Mesodermal cell (in vitro differentiated cells): ENCODE data around the gene RMC1.
"Not testable (repeated sequence)": the region's sequence is repeated elsewhere in the genome, so short reads cannot be mapped to it uniquely, and the experiment has no call there.

ENCODE experiments used
- H3K27ac ChIP-seq: 2 replicates; pipeline ENCODE4 v1.7.0; 2013; ENCODE audit warnings: mild to moderate bottlenecking, low read depth, low read length, moderate library complexity; ENCODE audit not compliant: severe bottlenecking
- H3K36me3 ChIP-seq: 2 replicates; pipeline ENCODE4 v1.7.1; 2013; ENCODE audit warnings: mild to moderate bottlenecking, low read length, moderate library complexity; ENCODE audit not compliant: control insufficient read depth, insufficient read depth
- H3K4me1 ChIP-seq: one replicate; pipeline ENCODE4 v1.7.1; 2013; ENCODE audit warnings: mild to moderate bottlenecking, low read length; ENCODE audit not compliant: insufficient read depth, control insufficient read depth, poor library complexity, severe bottlenecking
- H3K4me3 ChIP-seq: 2 replicates; pipeline ENCODE4 v1.7.0; 2013; ENCODE audit warnings: low read length, control low read depth, mild to moderate bottlenecking; ENCODE audit not compliant: insufficient read depth, poor library complexity, severe bottlenecking; ENCODE audit errors: extremely low read depth
- H3K9me3 ChIP-seq: 2 replicates; pipeline ENCODE4 v1.7.1; 2013; ENCODE audit warnings: mild to moderate bottlenecking, low read length, moderate library complexity; ENCODE audit not compliant: control insufficient read depth
- WGBS, 2 experiments: methylation state at CpG; one replicate each; pipeline ENCODE4 v1.1.5; 2013; ENCODE audit warnings: missing lambda C conversion rate in 2 of 2; ENCODE audit not compliant: insufficient coverage in 2 of 2; 5-methylcytosine and 5-hydroxymethylcytosine counted together

Gene RMC1

GRCh38 chr18:23471486-23471885, 31.8 kb upstream of the RMC1 start:
- no peak overlapping the region for H3K27ac ChIP-seq
- no peaks in the 10 kb centered on the region for H3K9me3 ChIP-seq
- no peak overlapping the region for H3K4me3 ChIP-seq
- peaks cover 90% of the 10 kb centered on the region for H3K36me3 ChIP-seq
- WGBS, 2 experiments = 94 to 98% methylated on average over 6 of the region's 6 CpGs
- H3K4me1 ChIP-seq = no peaks in the 10 kb centered on the region

- Histone ChIP-seq H3K9me3 (no peaks in the 10 kb centered on the region), H3K4me3 (no peak overlapping the region), H3K27ac (no peak overlapping the region), H3K36me3 (peaks cover 82% of the 10 kb centered on the region), H3K4me1 (no peaks in the 10 kb centered on the region)
- 100% methylated on average over 1 of the region's 3 CpGs for WGBS, 2 experiments
These were observed 23.3 kb upstream of the RMC1 start for GRCh38 chr18:23479829-23480505.

- Histone ChIP-seq H3K4me3 (no peak overlapping the region), H3K9me3 (no peaks in the 10 kb centered on the region), H3K4me1 (peaks cover 5% of the 10 kb centered on the region), H3K27ac (no peak overlapping the region), H3K36me3 (peaks cover 35% of the 10 kb centered on the region)
- 60 to 80% methylated on average over 2 to 4 of the region's 8 CpGs for WGBS, 2 experiments
These were observed 18.6 kb upstream of the RMC1 start for GRCh38 chr18:23484561-23485182.

- Histone ChIP-seq H3K27ac (no peak overlapping the region), H3K4me1 (peaks cover 5% of the 10 kb centered on the region), H3K36me3 (peaks cover 28% of the 10 kb centered on the region), H3K9me3 (peaks cover 3% of the 10 kb centered on the region), H3K4me3 (no peak overlapping the region)
- 89 to 94% methylated on average over 4 to 5 of the region's 7 CpGs for WGBS, 2 experiments
These were observed 17.9 kb upstream of the RMC1 start for GRCh38 chr18:23485386-23485785.

- 92% methylated on average over 12 of the region's 14 CpGs for WGBS, 2 experiments
- H3K36me3 ChIP-seq = peaks cover 5% of the 10 kb centered on the region
- peaks cover 5% of the 10 kb centered on the region for H3K4me1 ChIP-seq
- peaks cover 5% of the 10 kb centered on the region for H3K9me3 ChIP-seq
- no peak overlapping the region for H3K4me3 ChIP-seq
- peak overlapping the region; percentile 32 for H3K27ac ChIP-seq
These were observed 15.4 kb upstream of the RMC1 start for GRCh38 chr18:23487738-23488570.

- H3K27ac ChIP-seq, H3K4me1 ChIP-seq, H3K36me3 ChIP-seq, H3K4me3 ChIP-seq, H3K9me3 ChIP-seq: not testable (repeated sequence)
- 83 to 92% methylated on average over 2 to 4 of the region's 5 CpGs for WGBS, 2 experiments
These were observed 13.7 kb upstream of the RMC1 start for GRCh38 chr18:23489586-23489985.

GRCh38 chr18:23493654-23494053, 9.7 kb upstream of the RMC1 start:
- WGBS, 2 experiments = 83 to 100% methylated on average over 1 of the region's 1 CpG
- Histone ChIP-seq H3K36me3 (no peaks in the 10 kb centered on the region), H3K9me3 (peaks cover 5% of the 10 kb centered on the region), H3K4me1 (no peaks in the 10 kb centered on the region), H3K27ac (no peak overlapping the region), H3K4me3 (no peak overlapping the region)

GRCh38 chr18:23494992-23495391, 8.3 kb upstream of the RMC1 start:
- Histone ChIP-seq H3K27ac (no peak overlapping the region), H3K36me3 (no peaks in the 10 kb centered on the region), H3K9me3 (peaks cover 5% of the 10 kb centered on the region), H3K4me3 (no peak overlapping the region), H3K4me1 (no peaks in the 10 kb centered on the region)
- 89 to 100% methylated on average over 1 of the region's 1 CpG for WGBS, 2 experiments

- H3K4me1 ChIP-seq = no peaks in the 10 kb centered on the region
- H3K36me3 ChIP-seq = no peaks in the 10 kb centered on the region
- no peaks in the 10 kb centered on the region for H3K9me3 ChIP-seq
- no peak overlapping the region for H3K27ac ChIP-seq
- H3K4me3 ChIP-seq = no peak overlapping the region
- 95 to 96% methylated on average over 9 of the region's 12 CpGs for WGBS, 2 experiments
These were observed 7.4 kb upstream of the RMC1 start for GRCh38 chr18:23495723-23496440.

- 100% methylated on average over 1 of the region's 2 CpGs; no CpG with 5 or more reads in 1 of the 2 experiments for WGBS, 2 experiments
These were observed 5.2 kb upstream of the RMC1 start for GRCh38 chr18:23498117-23498516.

More at GRCh38 chr18:23498117-23498516, 5.2 kb upstream of the RMC1 start:
- Histone ChIP-seq H3K9me3 (no peaks in the 10 kb centered on the region), H3K27ac (no peak overlapping the region), H3K4me1 (no peaks in the 10 kb centered on the region), H3K36me3 (no peaks in the 10 kb centered on the region), H3K4me3 (no peak overlapping the region)
